GM21423 (cell line): ENCODE measurements around the gene SELENOV.
A peak's percentile ranks its signal among the peaks of the same experiment; 100 is the strongest.
"Not testable (repeated sequence)": the region's sequence is repeated elsewhere in the genome, so short reads cannot be mapped to it uniquely, and the experiment has no call there.

Source experiments
- ATAC-seq: cut with Tn5 transposase; IDR thresholded peaks from one replicate; pipeline ENCODE4 v1.9.1; 2021; ENCODE audit warnings: mild to moderate bottlenecking, moderate library complexity; ENCODE audit not compliant: unreplicated experiment

SELENOV gene

GRCh38 chr19:39514840-39515550, at the start of gene SELENOV:
Gene SELENOV, plus strand, starts transcription at chr19:39515139. Its CDS starts 74 bp downstream, at chr19:39515213.
- ATAC-seq = no peak

- no peak for ATAC-seq
Measured at GRCh38 chr19:39465956-39466747, 48.8 kb upstream of the SELENOV start.

GRCh38 chr19:39467941-39468340, 47.0 kb upstream of the SELENOV start:
- ATAC-seq = no peak

GRCh38 chr19:39469036-39469435, 45.9 kb upstream of the SELENOV start:
- no peak for ATAC-seq

- ATAC-seq = no peak
Measured at GRCh38 chr19:39469567-39469966, 45.4 kb upstream of the SELENOV start.

GRCh38 chr19:39470724-39471339, 44.1 kb upstream of the SELENOV start:
- ATAC-seq = no peak

- ATAC-seq = no peak
Measured at GRCh38 chr19:39471756-39472536, 43.0 kb upstream of the SELENOV start.

- no peak for ATAC-seq
Measured at GRCh38 chr19:39472746-39473442, 42.0 kb upstream of the SELENOV start.

GRCh38 chr19:39473443-39473960, 41.4 kb upstream of the SELENOV start:
- no peak for ATAC-seq

- no peak for ATAC-seq
Measured at GRCh38 chr19:39474139-39474620, 40.8 kb upstream of the SELENOV start.

- no peak for ATAC-seq
Measured at GRCh38 chr19:39475748-39476147, 39.2 kb upstream of the SELENOV start.

GRCh38 chr19:39479319-39479801, 35.6 kb upstream of the SELENOV start:
- not testable (repeated sequence) for ATAC-seq

GRCh38 chr19:39479916-39480315, 35.0 kb upstream of the SELENOV start:
- ATAC-seq = no peak

GRCh38 chr19:39480337-39481228, 34.4 kb upstream of the SELENOV start, which contains the start of gene TIMM50:
Gene TIMM50, plus strand, starts transcription at chr19:39480838. Its CDS starts 16 bp downstream, at chr19:39480854.
- peak; percentile 91 for ATAC-seq

- no peak for ATAC-seq
Measured at GRCh38 chr19:39481229-39481545, 33.8 kb upstream of the SELENOV start.

GRCh38 chr19:39481676-39482075, 33.3 kb upstream of the SELENOV start:
- ATAC-seq = no peak

- ATAC-seq = no peak
Measured at GRCh38 chr19:39483141-39483540, 31.8 kb upstream of the SELENOV start.

GRCh38 chr19:39489756-39490155, 25.2 kb upstream of the SELENOV start:
- ATAC-seq = no peak

GRCh38 chr19:39492225-39492624, 22.7 kb upstream of the SELENOV start:
- no peak for ATAC-seq
